ENCODE results near the gene CYP11A1.

Gene CYP11A1

GRCh38 chr15:74327756-74328155, 39.7 kb downstream of the CYP11A1 start:
- H3K36me3 ChIP-seq (ENCODE audit: control insufficient read depth in 1 of 2, insufficient read depth in 2 of 2, low read length in 2 of 2), result no peaks in the 10 kb centered on the region
- H2BK120ac ChIP-seq (ENCODE audit: insufficient read depth, low read length, poor library complexity), result no peak overlapping the region
- no peaks in the 10 kb centered on the region for H3K27me3 ChIP-seq (ENCODE audit: insufficient read depth, low read length)
- H2AFZ ChIP-seq (ENCODE audit: insufficient read depth, low read length, poor library complexity), result no peak overlapping the region
- H4K12ac ChIP-seq (ENCODE audit: low read depth, low read length), result no peak overlapping the region
- no peaks in the 10 kb centered on the region for H3K9me3 ChIP-seq (ENCODE audit: insufficient read depth, low read depth, low read length)
- H3K79me2 ChIP-seq (ENCODE audit: control insufficient read depth, insufficient read depth, low read length, poor library complexity), result no peaks in the 10 kb centered on the region
- H3K4me1 ChIP-seq (ENCODE audit: control insufficient read depth in 1 of 2, insufficient read depth in 2 of 2, low read length in 2 of 2), result peaks cover 10 to 14% of the 10 kb centered on the region in 2 experiments
- H4K91ac ChIP-seq (ENCODE audit: low read depth, low read length), result no peak overlapping the region
- H2AK5ac ChIP-seq (ENCODE audit: low read length), result no peak overlapping the region
- H3K23ac ChIP-seq (ENCODE audit: low read length), result no peak overlapping the region
- no peak overlapping the region for H3K4me3 ChIP-seq (ENCODE audit: low read depth, low read length)
- no peak overlapping the region for H3K4ac ChIP-seq (ENCODE audit: low read depth, low read length)
- H3K27ac ChIP-seq (ENCODE audit: low read depth, low read length), result no peak overlapping the region
- no peak overlapping the region for H2BK12ac ChIP-seq (ENCODE audit: low read length)
- H3K18ac ChIP-seq (ENCODE audit: low read length), result no peak overlapping the region
- no peak overlapping the region for H3K4me2 ChIP-seq (ENCODE audit: low read length)
- no peak overlapping the region for H3K9ac ChIP-seq (ENCODE audit: low read length)
- peaks cover 3% of the 10 kb centered on the region for H3K79me1 ChIP-seq (ENCODE audit: low read length)
- WGBS (ENCODE audit: extremely low coverage, insufficient coverage, insufficient read length), result no CpG with 5 or more reads among the region's 6 CpGs
- DNase-seq, result no peak
- H3K14ac ChIP-seq (ENCODE audit: low read length), result no peak overlapping the region
- H4K8ac ChIP-seq (ENCODE audit: low read depth, low read length), result no peak overlapping the region
- no peak overlapping the region for H2BK5ac ChIP-seq (ENCODE audit: low read depth, low read length, poor library complexity)

- no peak overlapping the region for H3K9ac ChIP-seq (ENCODE audit: low read length)
- peak; percentile 70 to 76 for DNase-seq
- WGBS (ENCODE audit: extremely low coverage, insufficient coverage, insufficient read length), result no CpG with 5 or more reads among the region's 4 CpGs
- peaks cover 3% of the 10 kb centered on the region for H3K79me1 ChIP-seq (ENCODE audit: low read length)
- H3K18ac ChIP-seq (ENCODE audit: low read length), result peak overlapping the region; percentile 21
- H4K8ac ChIP-seq (ENCODE audit: low read depth, low read length), result no peak overlapping the region
- peak overlapping the region; percentile 14 for H3K27ac ChIP-seq (ENCODE audit: low read depth, low read length)
- no peaks in the 10 kb centered on the region for H3K36me3 ChIP-seq (ENCODE audit: control insufficient read depth in 1 of 2, insufficient read depth in 2 of 2, low read length in 2 of 2)
- peak overlapping the region; percentile 77 for H2BK120ac ChIP-seq (ENCODE audit: insufficient read depth, low read length, poor library complexity)
- H4K91ac ChIP-seq (ENCODE audit: low read depth, low read length), result peak overlapping the region; percentile 69
- H3K4me2 ChIP-seq (ENCODE audit: low read length), result no peak overlapping the region
- H2BK5ac ChIP-seq (ENCODE audit: low read depth, low read length, poor library complexity), result peak overlapping the region; percentile 20
- no peaks in the 10 kb centered on the region for H3K27me3 ChIP-seq (ENCODE audit: insufficient read depth, low read length)
- H4K12ac ChIP-seq (ENCODE audit: low read depth, low read length), result no peak overlapping the region
- no peak overlapping the region for H2BK12ac ChIP-seq (ENCODE audit: low read length)
- H3K4me3 ChIP-seq (ENCODE audit: low read depth, low read length), result no peak overlapping the region
- peaks cover 10 to 14% of the 10 kb centered on the region in 2 experiments for H3K4me1 ChIP-seq (ENCODE audit: control insufficient read depth in 1 of 2, insufficient read depth in 2 of 2, low read length in 2 of 2)
- H3K79me2 ChIP-seq (ENCODE audit: control insufficient read depth, insufficient read depth, low read length, poor library complexity), result no peaks in the 10 kb centered on the region
- no peak overlapping the region for H2AFZ ChIP-seq (ENCODE audit: insufficient read depth, low read length, poor library complexity)
- no peak overlapping the region for H3K23ac ChIP-seq (ENCODE audit: low read length)
- H3K4ac ChIP-seq (ENCODE audit: low read depth, low read length), result no peak overlapping the region
- H3K14ac ChIP-seq (ENCODE audit: low read length), result peak overlapping the region; percentile 40
- no peaks in the 10 kb centered on the region for H3K9me3 ChIP-seq (ENCODE audit: insufficient read depth, low read depth, low read length)
- H2AK5ac ChIP-seq (ENCODE audit: low read length), result no peak overlapping the region
These were observed 40.7 kb downstream of the CYP11A1 start for GRCh38 chr15:74326746-74327145.

- no peaks in the 10 kb centered on the region for H3K79me2 ChIP-seq (ENCODE audit: control insufficient read depth, insufficient read depth, low read length, poor library complexity)
- no peak overlapping the region for H2BK120ac ChIP-seq (ENCODE audit: insufficient read depth, low read length, poor library complexity)
- no peak for DNase-seq
- H4K91ac ChIP-seq (ENCODE audit: low read depth, low read length), result peak overlapping the region; percentile 41
- peaks cover 10 to 14% of the 10 kb centered on the region in 2 experiments for H3K4me1 ChIP-seq (ENCODE audit: control insufficient read depth in 1 of 2, insufficient read depth in 2 of 2, low read length in 2 of 2)
- H3K4me3 ChIP-seq (ENCODE audit: low read depth, low read length), result no peak overlapping the region
- H3K9me3 ChIP-seq (ENCODE audit: insufficient read depth, low read depth, low read length), result no peaks in the 10 kb centered on the region
- H2AFZ ChIP-seq (ENCODE audit: insufficient read depth, low read length, poor library complexity), result no peak overlapping the region
- H3K4ac ChIP-seq (ENCODE audit: low read depth, low read length), result no peak overlapping the region
- no peak overlapping the region for H4K8ac ChIP-seq (ENCODE audit: low read depth, low read length)
- H2BK5ac ChIP-seq (ENCODE audit: low read depth, low read length, poor library complexity), result no peak overlapping the region
- H3K36me3 ChIP-seq (ENCODE audit: control insufficient read depth in 1 of 2, insufficient read depth in 2 of 2, low read length in 2 of 2), result no peaks in the 10 kb centered on the region
- no CpG with 5 or more reads among the region's 3 CpGs for WGBS (ENCODE audit: extremely low coverage, insufficient coverage, insufficient read length)
- H3K9ac ChIP-seq (ENCODE audit: low read length), result no peak overlapping the region
- peak overlapping the region; percentile 9 for H3K14ac ChIP-seq (ENCODE audit: low read length)
- H4K12ac ChIP-seq (ENCODE audit: low read depth, low read length), result no peak overlapping the region
- H3K27ac ChIP-seq (ENCODE audit: low read depth, low read length), result no peak overlapping the region
- H3K4me2 ChIP-seq (ENCODE audit: low read length), result no peak overlapping the region
- no peak overlapping the region for H3K18ac ChIP-seq (ENCODE audit: low read length)
- peaks cover 3% of the 10 kb centered on the region for H3K79me1 ChIP-seq (ENCODE audit: low read length)
- peak overlapping the region; percentile 42 for H2AK5ac ChIP-seq (ENCODE audit: low read length)
- H3K23ac ChIP-seq (ENCODE audit: low read length), result no peak overlapping the region
- no peak overlapping the region for H2BK12ac ChIP-seq (ENCODE audit: low read length)
- H3K27me3 ChIP-seq (ENCODE audit: insufficient read depth, low read length), result no peaks in the 10 kb centered on the region
These were observed 42.7 kb downstream of the CYP11A1 start for GRCh38 chr15:74324714-74325113.

GRCh38 chr15:74322558-74323180, 44.8 kb downstream of the CYP11A1 start:
- H3K9ac ChIP-seq (ENCODE audit: low read length), result no peak overlapping the region
- H2AFZ ChIP-seq (ENCODE audit: insufficient read depth, low read length, poor library complexity), result no peak overlapping the region
- no peaks in the 10 kb centered on the region for H3K36me3 ChIP-seq (ENCODE audit: control insufficient read depth in 1 of 2, insufficient read depth in 2 of 2, low read length in 2 of 2)
- H3K27ac ChIP-seq (ENCODE audit: low read depth, low read length), result no peak overlapping the region
- peaks cover 16 to 24% of the 10 kb centered on the region in 2 experiments for H3K4me1 ChIP-seq (ENCODE audit: control insufficient read depth in 1 of 2, insufficient read depth in 2 of 2, low read length in 2 of 2)
- WGBS (ENCODE audit: extremely low coverage, insufficient coverage, insufficient read length), result no CpG with 5 or more reads among the region's 6 CpGs
- no peak overlapping the region for H4K12ac ChIP-seq (ENCODE audit: low read depth, low read length)
- H4K91ac ChIP-seq (ENCODE audit: low read depth, low read length), result no peak overlapping the region
- H3K4ac ChIP-seq (ENCODE audit: low read depth, low read length), result no peak overlapping the region
- H3K23ac ChIP-seq (ENCODE audit: low read length), result no peak overlapping the region
- H2BK120ac ChIP-seq (ENCODE audit: insufficient read depth, low read length, poor library complexity), result no peak overlapping the region
- H3K79me2 ChIP-seq (ENCODE audit: control insufficient read depth, insufficient read depth, low read length, poor library complexity), result no peaks in the 10 kb centered on the region
- no peak overlapping the region for H3K4me3 ChIP-seq (ENCODE audit: low read depth, low read length)
- no peak overlapping the region for H4K8ac ChIP-seq (ENCODE audit: low read depth, low read length)
- no peak overlapping the region for H3K18ac ChIP-seq (ENCODE audit: low read length)
- peaks cover 5% of the 10 kb centered on the region for H3K79me1 ChIP-seq (ENCODE audit: low read length)
- no peak overlapping the region for H2BK12ac ChIP-seq (ENCODE audit: low read length)
- H3K14ac ChIP-seq (ENCODE audit: low read length), result no peak overlapping the region
- DNase-seq, result peak; percentile 51 to 72
- no peak overlapping the region for H2AK5ac ChIP-seq (ENCODE audit: low read length)
- H3K27me3 ChIP-seq (ENCODE audit: insufficient read depth, low read length), result no peaks in the 10 kb centered on the region
- no peak overlapping the region for H2BK5ac ChIP-seq (ENCODE audit: low read depth, low read length, poor library complexity)
- no peak overlapping the region for H3K4me2 ChIP-seq (ENCODE audit: low read length)
- H3K9me3 ChIP-seq (ENCODE audit: insufficient read depth, low read depth, low read length), result no peaks in the 10 kb centered on the region

Measured in trophoblast cell (in vitro differentiated cells and primary cell).